GM21367 (cell line): ENCODE data around the gene CHCHD3.

Experiments used
- ATAC-seq: cut with Tn5 transposase; IDR thresholded peaks from one replicate; pipeline ENCODE4 v1.9.1; 2021; ENCODE audit not compliant: unreplicated experiment

The CHCHD3 gene

GRCh38 chr7:132782777-132783640 lies 298.9 kb downstream of the CHCHD3 start:
- ATAC-seq = no peak

- no peak for ATAC-seq
Observed at GRCh38 chr7:132780822-132781221, 301.1 kb downstream of the CHCHD3 start.

GRCh38 chr7:132779164-132779563 lies 302.7 kb downstream of the CHCHD3 start:
- ATAC-seq = no peak

- ATAC-seq = no peak
Observed at GRCh38 chr7:132778761-132779160, 303.1 kb downstream of the CHCHD3 start.

- ATAC-seq = no peak
Observed at GRCh38 chr7:132777956-132778355, 303.9 kb downstream of the CHCHD3 start.

GRCh38 chr7:132777414-132777813 lies 304.5 kb downstream of the CHCHD3 start:
- no peak for ATAC-seq

- no peak for ATAC-seq
Observed at GRCh38 chr7:132776048-132776620, 305.8 kb downstream of the CHCHD3 start.

- no peak for ATAC-seq
Observed at GRCh38 chr7:132773527-132773956, 308.3 kb downstream of the CHCHD3 start.

GRCh38 chr7:132771301-132771730 lies 310.6 kb downstream of the CHCHD3 start:
- ATAC-seq = no peak

GRCh38 chr7:132770055-132770454 lies 311.8 kb downstream of the CHCHD3 start:
- no peak for ATAC-seq

- no peak for ATAC-seq
Observed at GRCh38 chr7:132769280-132769679, 312.6 kb downstream of the CHCHD3 start.

GRCh38 chr7:132768099-132768498 lies 313.8 kb downstream of the CHCHD3 start:
- ATAC-seq = no peak

GRCh38 chr7:132767378-132767777 lies 314.5 kb downstream of the CHCHD3 start:
- no peak for ATAC-seq

GRCh38 chr7:132766660-132767059 lies 315.2 kb downstream of the CHCHD3 start:
- no peak for ATAC-seq

- ATAC-seq = no peak
Observed at GRCh38 chr7:132765861-132766260, 316.0 kb downstream of the CHCHD3 start.

GRCh38 chr7:132764762-132765161 lies 317.1 kb downstream of the CHCHD3 start:
- no peak for ATAC-seq

- ATAC-seq = no peak
Observed at GRCh38 chr7:132760866-132761265, 321.0 kb downstream of the CHCHD3 start.

- no peak for ATAC-seq
Observed at GRCh38 chr7:132760244-132760623, 321.7 kb downstream of the CHCHD3 start.

GRCh38 chr7:132759482-132760243 lies 322.2 kb downstream of the CHCHD3 start:
- no peak for ATAC-seq

GRCh38 chr7:132758986-132759385 lies 322.9 kb downstream of the CHCHD3 start:
- no peak for ATAC-seq

- no peak for ATAC-seq
Observed at GRCh38 chr7:132757783-132758182, 324.1 kb downstream of the CHCHD3 start.
